Stimulated activated CD8-positive, alpha-beta memory T cell treated with anti-CD3 and anti-CD28 coated beads, Interleukin-15, amount 100 ng/mL, for 48 hours (primary cell): ENCODE results near the gene HIKESHI.
"Not testable (repeated sequence)": the region's sequence is repeated elsewhere in the genome, so short reads cannot be mapped to it uniquely, and the experiment has no call there.

Experiments used
- DNase-seq, 2 donors: peaks; one replicate each; pipeline ENCODE4 v3.0.0-alpha.2; 2020; ENCODE audit warnings: low read depth in 2 of 2

HIKESHI gene

DNA sequence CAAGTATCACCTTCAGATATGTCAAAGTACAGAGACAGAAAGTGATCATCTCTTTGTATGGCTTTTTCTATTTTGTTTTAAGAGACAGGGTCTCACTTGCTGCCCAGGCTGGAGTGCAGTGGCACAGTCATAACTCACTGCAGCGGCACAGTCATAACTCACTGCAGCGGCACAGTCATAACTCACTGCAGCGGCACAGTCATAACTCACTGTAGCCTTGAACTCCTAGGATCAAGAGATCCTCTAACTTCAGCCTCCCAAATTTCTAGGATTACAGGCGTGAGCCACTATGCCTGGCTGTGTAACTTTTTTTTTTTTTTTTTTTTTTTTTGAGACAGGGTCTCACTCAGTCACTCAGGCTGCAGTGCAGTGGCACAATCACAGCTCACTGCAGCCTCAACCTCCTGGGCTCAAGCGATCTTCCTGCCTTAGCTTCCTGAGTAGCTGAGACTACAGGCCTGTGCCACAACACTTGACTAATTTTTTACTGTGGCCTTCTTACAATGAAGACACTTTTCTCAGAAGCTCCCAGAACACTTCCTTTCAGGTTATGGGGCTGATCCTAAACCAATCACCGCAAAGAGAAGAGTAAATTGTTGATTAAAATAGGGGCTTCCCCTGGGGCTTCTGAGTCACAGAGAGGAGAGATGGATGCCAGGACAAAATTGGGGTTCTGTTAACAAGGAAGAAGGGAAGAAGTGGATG lies 9.0 kb upstream of the HIKESHI start:
- DNase-seq: peak in 1 of 2 donors; percentile 62

DNA sequence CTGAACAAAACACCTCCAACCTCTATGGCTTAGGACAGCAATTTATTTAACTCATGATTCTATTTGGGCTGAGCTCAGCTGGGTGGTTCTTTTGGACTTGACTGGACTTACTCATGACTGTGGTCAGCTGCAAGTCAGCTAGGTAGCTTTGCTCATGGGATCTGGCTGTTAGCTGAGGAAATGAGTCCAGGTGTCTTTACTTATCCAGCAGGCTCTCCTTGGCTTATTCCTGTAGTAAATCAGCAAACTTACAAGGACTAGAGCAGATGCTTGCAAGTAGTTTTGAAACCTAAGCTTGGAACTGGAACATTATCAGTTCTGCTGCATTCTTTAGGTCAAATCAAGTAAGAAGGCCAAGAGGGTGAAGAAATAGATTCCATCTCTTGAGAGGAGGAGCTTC lies 8.0 kb upstream of the HIKESHI start:
- no peak for DNase-seq

DNA sequence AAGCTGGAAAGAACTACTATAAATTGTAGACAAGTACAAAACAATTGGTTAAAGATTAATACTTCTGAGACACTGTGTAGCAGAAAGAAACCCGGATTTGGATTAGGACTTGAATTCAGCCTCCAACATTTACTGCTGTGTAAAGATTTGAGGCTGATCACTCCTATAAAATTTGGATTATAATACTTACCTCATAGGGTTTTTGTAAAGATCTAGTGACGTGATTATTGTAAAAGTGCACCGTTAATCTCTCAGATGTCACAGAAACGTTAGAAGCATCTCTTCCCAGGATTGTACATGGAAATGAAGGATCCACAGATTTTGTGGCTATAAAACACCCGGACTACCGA lies 323 bp upstream of the HIKESHI start:
- DNase-seq: no peak

DNA sequence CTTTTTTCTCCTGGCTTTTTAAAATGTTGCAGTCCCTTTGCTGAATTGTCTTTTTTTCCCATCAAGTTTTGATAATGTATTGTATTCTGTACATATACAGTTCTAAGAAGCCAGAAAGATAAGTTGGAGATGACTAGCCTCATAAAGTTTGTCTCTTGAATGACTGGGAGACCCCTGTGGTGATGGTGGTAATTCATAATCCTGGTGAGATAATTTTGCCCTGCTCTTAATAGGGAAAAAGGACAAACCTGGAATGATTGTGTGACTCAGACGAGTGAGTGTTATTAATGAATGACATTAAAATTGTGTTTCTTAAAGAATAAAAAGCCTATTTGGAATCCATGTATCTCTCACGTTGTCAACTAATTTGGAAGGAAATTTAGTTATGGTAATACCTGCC lies 1.2 kb downstream of the HIKESHI start:
- no peak for DNase-seq

DNA sequence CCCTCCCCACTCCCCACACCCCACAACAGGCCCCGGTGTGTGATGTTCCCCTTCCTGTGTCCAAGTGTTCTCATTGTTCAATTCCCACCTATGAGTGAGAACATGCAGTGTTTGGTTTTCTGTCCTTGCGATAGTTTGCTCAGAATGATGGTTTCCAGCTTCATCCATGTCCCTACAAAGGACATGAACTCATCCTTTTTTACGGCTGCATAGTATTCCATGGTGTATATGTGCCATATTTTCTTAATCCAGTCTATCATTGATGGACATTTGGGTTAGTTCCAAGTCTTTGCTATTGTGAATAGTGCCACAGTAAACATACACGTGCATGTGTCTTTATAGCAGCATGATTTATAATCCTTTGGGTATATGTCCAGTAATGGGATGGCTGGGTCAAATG lies 6.7 kb downstream of the HIKESHI start:
- DNase-seq: not testable (repeated sequence)

DNA sequence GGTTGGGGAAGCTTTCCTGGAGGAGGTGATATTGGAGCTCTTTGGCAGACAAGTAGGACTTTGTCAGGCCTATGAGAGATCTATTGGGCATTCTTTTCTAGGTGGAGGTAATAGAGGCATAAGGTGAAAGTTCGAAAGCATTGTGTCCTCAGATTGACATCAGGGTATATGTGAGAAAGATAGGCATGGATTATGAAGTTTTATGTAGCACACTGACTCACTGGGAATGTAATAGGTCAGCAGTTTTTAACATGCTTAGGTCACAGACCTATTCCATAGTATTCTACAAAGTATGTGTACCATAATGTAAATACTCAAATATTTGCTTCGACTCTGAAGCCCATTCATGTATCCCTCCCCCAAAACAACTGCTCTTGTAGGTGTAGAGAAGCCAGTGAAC lies 11.8 kb downstream of the HIKESHI start:
- no peak for DNase-seq

DNA sequence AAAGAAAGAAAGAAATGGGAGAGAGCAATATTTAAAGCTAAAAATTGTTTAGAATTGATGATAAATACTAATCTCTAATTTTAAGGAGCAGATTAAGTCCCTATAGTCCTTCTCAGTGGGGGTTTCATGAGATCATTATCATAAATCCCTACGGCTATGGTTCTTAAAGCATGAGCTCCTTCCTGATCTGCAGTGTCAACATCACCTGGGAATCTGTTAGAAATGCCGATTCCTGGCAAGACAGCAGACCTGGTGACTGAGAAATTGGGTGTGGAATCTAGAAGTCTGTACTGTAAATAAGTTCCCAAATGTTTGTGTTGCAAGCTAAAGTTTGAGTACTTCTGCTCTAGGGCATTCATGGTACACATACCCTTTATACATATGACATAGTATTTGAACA lies 12.6 kb downstream of the HIKESHI start:
- no peak for DNase-seq

DNA sequence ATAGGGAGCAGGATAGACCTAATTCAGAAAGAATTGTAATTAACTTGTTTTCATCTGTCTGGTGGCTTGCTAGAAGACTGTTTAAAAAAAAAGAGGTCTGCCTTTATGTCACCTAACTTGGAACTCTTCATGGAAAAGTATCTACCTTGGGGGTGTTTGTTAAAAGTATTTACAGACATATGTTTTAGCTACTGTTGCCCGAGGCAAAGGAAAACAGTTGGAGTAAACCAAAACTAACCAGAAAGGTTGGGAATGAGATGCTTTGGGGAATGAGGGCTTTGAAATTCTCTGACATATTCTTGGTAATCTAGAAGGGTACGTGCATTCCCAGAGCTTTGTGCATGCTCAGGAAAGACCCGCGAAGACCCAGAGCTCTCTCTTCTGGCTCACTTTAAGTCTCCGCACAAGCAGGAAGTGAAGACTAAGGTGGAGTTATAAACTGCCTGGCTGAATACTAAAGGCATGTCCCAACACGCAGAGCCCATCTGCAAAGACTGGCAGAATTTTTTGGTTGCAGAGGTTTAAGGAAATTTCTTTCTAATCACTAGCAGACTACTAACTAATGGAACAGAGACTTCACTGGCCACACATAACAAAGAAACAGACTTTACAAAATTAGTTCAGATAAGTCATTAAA lies 33.2 kb downstream of the HIKESHI start:
- no peak for DNase-seq

DNA sequence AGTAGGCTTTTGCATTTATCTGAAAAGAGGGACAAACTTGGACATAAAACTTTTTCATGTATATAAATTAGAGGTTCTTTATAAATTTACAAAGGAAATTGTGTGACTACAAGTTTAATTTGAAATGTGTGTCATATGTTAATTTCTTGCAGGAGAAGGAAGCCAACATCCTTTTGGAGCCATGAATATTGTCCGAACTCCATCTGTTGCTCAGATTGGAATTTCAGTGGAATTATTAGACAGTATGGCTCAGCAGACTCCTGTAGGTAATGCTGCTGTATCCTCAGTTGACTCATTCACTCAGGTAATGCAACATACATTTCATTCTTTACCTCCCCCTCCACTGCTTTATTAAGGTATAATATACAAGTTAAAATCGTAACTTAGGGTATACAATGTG lies 35.2 kb downstream of the HIKESHI start:
- DNase-seq: no peak

DNA sequence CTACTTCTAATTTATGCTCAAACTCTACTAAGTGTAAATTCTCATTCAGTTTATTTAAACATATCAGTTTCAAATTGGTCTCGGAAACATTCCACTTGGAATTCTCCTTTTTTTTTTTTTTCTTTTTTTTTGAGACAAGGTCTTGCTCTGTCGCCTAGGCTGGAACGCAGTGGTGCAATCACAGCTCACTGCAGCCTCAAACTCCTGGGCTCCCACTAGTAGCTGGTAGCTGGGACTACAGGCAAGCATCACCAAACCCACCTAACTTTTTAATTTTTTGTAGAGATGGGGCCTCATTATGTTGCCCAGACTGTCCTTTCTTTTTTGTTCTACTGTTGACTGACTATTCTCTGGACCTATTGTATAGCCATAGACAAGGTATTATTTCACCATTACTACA lies 39.3 kb downstream of the HIKESHI start:
- no peak for DNase-seq

DNA sequence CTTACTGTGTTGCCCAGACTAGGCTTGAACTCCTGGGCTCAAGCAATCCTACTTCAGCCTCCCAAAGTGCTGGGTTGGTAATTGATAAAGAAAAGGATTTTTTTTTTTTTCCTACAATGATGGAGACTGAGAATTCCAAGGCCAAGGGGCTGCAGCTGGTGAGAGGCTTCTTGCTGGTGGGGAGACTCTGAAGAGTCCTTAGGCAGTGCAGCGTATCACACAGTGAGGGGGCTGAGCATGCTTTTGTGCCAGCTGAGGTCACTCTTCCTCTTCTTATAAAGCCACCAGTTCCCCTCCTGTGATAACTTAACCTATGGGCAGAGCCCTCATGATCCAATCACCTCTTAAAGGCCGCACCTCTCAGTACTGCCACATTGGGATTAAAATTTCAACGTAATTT lies 44.5 kb downstream of the HIKESHI start:
- DNase-seq: no peak

DNA sequence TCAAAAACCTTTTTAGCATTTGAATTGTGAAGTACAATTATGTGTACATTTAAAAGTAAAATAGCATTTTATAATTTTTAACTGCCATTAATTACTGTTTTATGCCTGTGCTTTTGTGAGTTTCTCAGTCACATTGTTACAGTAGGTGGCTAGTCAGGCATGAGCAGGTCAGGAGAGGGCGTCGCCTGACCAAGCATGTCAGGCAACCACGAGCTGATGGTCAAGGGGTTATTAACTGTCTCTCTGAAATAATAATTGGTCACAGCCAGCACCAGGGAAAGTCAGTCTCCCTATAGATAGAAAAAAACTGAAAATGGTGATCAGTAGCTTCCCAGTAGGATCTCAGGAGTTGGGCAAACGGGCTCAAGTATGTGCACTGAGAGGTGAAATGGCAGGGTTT lies 53.2 kb downstream of the HIKESHI start:
- DNase-seq: no peak

DNA sequence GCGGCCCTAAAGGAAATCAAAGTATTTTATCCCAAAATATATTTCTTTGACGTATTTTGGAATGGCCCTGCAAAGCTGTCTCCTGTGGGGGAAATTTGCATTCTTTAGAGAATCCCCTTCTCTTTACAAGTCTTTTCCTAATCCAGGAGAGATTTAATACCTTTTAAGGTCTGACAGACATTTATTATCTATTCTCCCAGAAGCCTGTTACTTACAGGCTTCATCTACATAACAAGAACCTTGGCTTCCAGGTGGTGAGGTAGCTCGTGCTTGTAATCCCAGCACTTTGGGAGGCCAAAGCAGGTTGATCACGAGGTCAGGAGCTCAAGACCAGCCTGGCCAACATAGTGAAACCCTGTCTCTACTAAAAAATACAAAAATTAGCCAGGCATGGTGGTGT lies 55.4 kb downstream of the HIKESHI start:
- not testable (repeated sequence) for DNase-seq

DNA sequence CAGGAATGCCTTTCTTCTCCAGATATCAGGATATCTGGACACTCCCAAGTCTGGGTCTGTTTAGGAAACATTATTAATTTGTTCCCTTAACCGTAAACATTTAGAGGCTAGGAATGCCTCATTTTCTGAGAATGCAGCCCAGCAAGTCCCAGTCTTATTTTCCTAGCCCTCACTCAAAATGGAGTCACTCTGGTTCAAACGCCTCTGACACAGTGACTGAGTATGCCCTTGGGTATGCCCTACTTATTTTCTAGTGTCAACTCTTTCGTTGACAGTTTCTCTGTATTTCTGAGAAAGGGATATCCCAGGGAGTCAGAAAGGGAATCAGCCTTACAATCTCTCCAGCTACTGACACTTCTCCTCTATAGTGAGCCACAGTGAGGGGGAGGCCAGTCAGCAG lies 56.7 kb downstream of the HIKESHI start:
- no peak for DNase-seq

DNA sequence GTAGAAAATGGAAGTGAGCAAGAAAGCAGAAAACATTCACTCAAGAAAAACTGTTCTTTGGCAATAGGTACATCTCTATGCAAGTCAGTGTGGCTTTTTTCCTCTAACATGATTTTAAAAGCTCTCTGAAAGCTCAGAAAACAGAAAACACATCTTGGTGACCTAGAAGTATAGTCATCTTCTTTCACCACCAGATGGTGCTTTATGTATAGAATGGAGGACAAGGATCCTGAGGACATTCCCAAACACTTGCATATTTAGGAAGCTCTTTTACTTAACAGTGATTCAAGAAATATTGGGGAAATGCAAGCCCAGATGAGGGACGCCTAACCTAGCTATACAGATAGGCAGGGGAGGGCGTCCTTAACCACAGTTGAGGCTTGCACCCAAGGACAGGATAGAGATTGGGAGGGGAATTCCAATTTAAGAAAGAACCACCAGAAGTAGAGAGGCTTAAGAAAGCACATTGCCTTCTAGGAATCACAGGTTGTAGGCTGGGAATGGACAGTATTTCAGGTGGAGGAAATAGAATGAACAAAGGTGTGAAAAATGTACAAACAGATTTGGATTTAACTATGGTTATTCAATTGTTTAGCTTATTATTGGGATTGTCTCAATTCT lies 58.8 kb downstream of the HIKESHI start:
- no peak for DNase-seq

DNA sequence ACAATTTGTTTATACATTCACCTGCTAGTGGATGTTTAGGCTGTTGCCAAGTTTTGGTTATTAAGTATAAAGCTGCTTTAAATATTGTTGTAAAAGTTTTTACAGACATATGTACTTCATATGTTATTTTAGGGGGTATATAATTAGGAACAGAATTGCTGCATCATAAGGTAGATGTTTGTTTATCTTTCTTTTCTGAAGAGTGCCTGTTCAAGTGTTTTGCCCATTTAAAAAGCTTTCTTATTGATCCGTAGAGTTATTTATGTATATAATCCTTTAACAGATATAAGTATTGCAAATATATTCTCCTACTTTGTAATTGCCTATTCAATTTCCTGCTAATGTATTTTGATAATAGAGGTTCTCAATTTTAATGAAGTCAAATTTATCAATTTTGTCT lies 61.4 kb downstream of the HIKESHI start:
- DNase-seq: no peak

DNA sequence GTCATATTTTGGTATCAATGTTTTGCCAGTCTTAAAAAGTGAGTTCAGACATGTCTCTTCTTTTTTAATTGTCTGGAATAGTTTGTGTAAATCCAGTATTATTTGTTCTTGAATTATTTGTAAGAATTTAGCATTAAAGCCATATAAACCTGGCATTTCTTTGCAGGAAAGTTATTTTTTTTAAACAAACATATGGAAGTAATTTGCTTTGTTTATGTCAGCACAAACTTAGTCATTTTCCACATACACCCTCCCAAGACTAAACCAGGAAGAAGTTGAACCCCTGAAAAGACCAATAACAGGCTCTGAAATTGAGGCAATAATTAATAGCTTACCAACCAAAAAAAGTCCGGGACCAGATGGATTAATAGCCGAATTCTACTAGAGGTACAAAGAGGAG lies 63.5 kb downstream of the HIKESHI start:
- DNase-seq: no peak

DNA sequence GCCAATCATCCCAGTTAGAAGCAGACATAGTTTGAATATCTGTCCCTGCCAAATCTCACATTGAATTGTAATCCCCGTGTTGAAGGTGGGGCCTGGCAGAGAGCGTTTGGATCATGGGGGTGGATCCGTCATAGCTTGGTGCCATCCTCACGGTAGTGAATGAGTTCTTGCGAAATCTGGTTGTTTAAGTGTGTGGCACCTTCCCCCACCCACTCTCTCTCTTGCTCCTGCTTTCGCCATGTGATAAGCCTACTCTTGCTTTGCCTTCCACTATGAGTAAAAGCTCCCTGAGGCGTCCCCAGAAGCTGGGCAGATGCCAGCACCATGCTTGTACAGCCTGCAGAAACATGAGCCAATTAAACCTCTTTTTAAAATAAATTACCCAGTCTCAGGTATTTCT lies 67.6 kb downstream of the HIKESHI start:
- no peak for DNase-seq

DNA sequence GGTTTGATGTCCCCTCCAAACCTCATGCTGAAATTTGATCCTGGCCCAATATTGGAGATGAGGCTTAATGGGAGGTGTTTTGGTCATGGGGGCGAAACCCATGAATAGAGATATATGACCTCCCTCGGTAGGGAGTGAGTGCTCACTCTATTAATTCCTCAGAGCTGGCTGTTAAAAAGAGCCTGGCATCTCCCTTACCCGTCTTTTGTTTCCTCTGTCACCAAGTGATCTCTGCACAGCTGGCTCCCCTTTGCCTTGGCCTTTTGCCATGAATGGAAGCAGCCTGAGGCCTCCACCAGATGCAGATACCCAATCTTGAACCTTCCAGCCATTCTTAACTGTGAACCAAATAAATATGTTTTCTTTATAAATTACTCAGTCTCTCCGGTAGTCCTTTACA lies 68.1 kb downstream of the HIKESHI start:
- DNase-seq: no peak

DNA sequence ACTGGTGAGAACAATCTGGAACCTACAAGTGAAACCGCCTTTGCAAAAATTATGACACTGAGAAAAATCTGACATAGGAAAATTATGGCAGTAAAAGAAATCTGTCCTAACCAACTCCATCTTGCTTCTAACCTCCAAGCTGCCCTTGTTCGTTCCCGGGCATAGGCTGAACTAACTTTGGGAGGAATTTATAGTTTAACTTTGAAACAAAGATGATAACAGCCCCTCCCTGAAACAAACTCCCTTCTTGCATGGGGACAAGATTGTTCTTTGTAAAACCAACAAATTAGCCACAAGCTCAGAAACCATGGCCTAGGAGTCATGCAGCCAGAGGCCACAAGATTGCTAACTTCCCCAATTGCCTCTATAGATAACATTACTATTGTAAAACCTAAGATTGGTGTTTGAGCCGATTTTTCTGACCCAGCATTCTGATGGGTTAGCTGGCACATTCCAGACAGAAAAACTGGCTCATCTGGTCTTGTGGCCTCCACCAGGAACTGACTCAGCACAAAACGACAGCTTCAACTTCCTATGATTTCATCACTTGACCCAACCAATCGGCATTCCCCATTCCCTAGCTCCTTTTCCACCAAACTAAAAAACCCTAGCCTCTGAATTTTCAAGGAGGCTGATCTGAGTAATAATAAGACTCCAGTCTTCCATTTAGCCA lies 69.0 kb downstream of the HIKESHI start:
- no peak for DNase-seq

DNA sequence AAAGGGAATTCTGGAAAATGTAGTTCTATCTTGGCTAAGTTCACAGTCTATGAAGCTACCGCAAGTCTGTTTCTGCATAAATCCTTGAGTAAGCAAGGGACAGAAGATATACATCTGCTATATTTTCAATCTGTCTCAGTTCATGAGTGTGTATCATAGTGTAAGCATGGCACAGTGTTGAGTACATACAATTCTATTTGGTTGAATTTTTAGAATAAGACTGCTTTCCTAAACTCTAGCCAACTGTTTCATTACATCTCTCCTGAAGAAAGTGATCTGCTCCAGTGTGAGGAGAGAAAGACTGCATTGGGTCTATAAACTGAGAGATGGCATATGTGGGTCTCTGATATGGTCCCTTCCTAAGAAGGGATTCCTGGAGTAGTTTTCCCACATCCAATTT lies 70.0 kb downstream of the HIKESHI start:
- DNase-seq: no peak

DNA sequence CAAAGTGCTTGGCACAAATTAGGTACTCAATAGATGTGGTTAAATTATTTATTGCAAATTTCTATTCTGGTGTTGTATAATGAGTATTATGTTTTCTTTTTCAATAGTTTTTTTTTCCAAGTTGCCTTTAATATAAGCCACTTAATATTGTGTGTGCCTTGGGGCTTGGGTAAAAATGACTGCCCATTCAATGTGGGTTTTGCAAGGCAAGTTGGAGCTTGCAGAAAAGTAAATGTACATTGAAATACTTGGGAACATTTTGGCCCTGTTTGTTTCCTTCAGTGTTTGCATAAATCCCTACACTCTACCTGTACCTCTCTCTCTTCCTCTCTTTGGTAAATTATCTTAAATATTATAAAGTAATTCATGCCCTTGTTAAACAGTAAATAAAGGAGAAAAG lies 70.5 kb downstream of the HIKESHI start:
- no peak for DNase-seq

DNA sequence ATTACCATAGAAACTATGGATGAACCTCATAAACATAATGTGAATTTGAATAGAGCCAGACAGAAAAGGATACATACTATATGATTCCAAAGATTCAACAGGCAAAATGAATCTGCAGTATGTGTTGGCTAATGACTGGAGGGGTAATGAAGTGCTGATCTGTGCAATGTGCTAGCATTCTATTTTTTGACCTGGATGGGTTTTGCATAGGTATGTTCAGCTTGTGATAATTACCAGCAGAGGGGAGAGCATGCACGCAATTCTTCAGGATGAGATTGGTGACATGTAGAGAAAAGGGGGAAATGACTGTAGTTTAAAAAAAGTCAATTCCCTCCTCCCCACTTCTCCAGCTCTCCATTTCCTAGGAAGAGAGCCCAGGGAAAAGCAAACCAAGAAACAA lies 72.0 kb downstream of the HIKESHI start:
- no peak for DNase-seq
